Measurements from ENCODE around the gene C17orf50.

- TF ChIP-seq POLR2A (IDR thresholded peaks at IDR 0.05) (no peak), CTCF (IDR thresholded peaks at IDR 0.05) (no peak)
These were observed 25.5 kb upstream of the C17orf50 start for GRCh38 chr17:35735036-35735805.
